Forelimb muscle (tissue), 1 donor: ENCODE data around the gene PARD6G. TPM values are rescaled to one million over a fixed set of nuclear protein-coding genes. Genes with fewer than 3 reads are reported as not detected.

Source experiments
- DNase-seq: peaks from one replicate; pipeline ENCODE4 v3.0.0-alpha.2; 2013; ENCODE audit warnings: low read depth
- polyA plus RNA-seq: library from polyadenylated mRNA; unstranded; fragments of 120-200 nt; gene quantifications from one replicate; pipeline ENCODE4 v1.2.1, GENCODE V29; 2013; ENCODE audit not compliant: insufficient read length

The PARD6G gene
- polyA plus RNA-seq, 1 donor: 5.2 TPM

DNA sequence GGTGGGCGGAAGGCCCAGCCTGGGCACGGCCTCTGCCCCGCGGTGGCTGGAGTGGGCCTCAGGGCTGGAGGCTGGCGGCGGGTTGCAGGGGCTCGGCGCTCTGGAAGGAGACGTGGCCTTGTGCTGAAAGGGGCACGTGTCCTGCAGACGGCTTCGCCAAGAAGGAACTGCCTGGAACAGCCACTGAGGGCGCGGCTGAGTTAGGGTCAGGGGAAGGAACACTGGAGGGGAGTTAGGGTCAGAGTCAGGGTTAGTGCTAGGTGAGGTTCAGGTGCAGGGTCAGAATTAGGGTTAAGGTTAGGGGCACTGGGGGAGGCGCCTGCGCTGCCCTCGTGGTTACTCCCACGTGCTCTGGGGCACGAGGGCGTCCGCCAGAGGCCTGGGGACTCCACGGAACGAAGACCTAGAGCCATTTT lies 139.2 kb downstream of the PARD6G start:
- DNase-seq: no peak

DNA sequence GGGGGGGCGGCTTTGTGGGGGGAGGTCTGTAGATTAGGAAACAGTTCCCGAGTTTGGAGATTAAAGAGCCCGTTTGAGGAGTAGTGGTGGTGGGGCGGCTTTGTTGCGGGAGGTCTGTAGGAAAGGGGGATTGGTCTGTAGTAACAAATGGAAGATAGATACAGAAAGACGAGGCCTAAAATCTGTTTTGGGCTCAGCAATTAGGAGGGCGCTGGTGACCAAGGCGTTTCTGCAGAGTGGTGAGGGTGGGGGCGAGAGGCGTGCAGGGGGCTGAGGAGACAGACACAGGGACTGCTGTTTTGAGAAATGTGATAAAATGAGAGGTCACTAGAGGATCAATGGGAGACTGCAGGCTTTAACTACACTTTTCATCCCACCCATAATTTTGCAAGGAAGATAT lies 139.9 kb downstream of the PARD6G start:
- DNase-seq: no peak

Other genes with a start within 250 kb of the PARD6G start
- gene RBFA, start 213.1 kb downstream of the PARD6G start, polyA plus RNA-seq: 28.7 TPM
- gene ADNP2, start 138.3 kb downstream of the PARD6G start, polyA plus RNA-seq: 10.5 TPM